AG04450 (cell line): ENCODE data around the gene UBQLN3. TPM values are rescaled to one million over a fixed set of nuclear protein-coding genes. Genes with fewer than 3 reads are reported as not detected.

Experiments used
- CTCF ChIA-PET: fragments of 300-600, 350-600 bp; formaldehyde crosslinking; extraction: SDS; loops from one replicate; lab custom pipeline; 2022; ENCODE audit warnings: antibody characterized with exemption, inconsistent platforms; lab: Charles Lee
- POLR2A ChIA-PET: fragments of 350-600 bp; formaldehyde crosslinking; extraction: SDS; loops from one replicate; lab custom pipeline; 2021; ENCODE audit warnings: antibody characterized with exemption, inconsistent platforms; lab: Yijun Ruan, JAX
- DNase-seq: peaks from one replicate; pipeline ENCODE4 v3.0.0-alpha.2; 2011; ENCODE audit warnings: low read depth, low spot score
- H3K27ac ChIP-seq: one replicate; pipeline ENCODE4 v1.5.1; 2012; ENCODE audit warnings: low read depth, low read length, control low read depth
- H3K27me3 ChIP-seq: one replicate; pipeline ENCODE4 v1.6.0; 2012; ENCODE audit warnings: low read length; ENCODE audit not compliant: control insufficient read depth, insufficient read depth
- H3K4me3 ChIP-seq: 2 replicates; pipeline ENCODE4 v1.5.1; 2011; ENCODE audit warnings: mild to moderate bottlenecking, low read depth, low read length, control low read depth
- H3K9me3 ChIP-seq: 2 replicates; pipeline ENCODE4 v1.5.1; 2012; ENCODE audit warnings: low read length; ENCODE audit not compliant: control insufficient read depth, insufficient read depth
- CTCF ChIP-seq: IDR thresholded peaks from 2 replicates; pipeline ENCODE4 v1.5.1; 2011; ENCODE audit warnings: low read depth, low read length, control low read depth, inconsistent platforms
- polyA plus RNA-seq: library from polyadenylated mRNA; depleted of rRNA; stranded (reverse); fragments of >200 nt; gene quantifications from 2 replicates; pipeline ENCODE4 v1.2.3, GENCODE V29; 2011

Gene UBQLN3
- polyA plus RNA-seq, 1 experiment = not detected

DNA sequence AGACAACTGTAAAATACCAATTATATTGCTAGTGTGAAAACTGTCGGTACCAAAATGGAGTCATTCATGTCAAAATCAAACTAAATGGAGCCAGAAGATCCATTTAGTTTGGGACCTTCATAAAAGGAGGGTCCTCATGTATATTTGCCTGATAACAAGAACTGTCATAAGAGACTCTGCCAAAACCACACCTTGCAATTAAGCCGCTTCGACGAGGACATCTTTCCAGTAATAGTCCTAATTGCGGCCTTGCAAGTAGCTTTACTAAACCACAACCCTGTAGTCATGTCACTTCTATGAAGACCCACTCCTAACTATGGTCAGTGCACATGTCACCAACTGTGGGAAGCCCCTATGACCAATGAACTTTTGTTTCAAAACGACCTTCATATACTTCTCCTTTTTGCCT is 9.4 kb downstream of the UBQLN3 start:
- H3K9me3 ChIP-seq = no peaks in the 10 kb centered on the region
- no peak overlapping the region for H3K27ac ChIP-seq
- POLR2A ChIA-PET = no interaction called here
- DNase-seq = no peak
- H3K27me3 ChIP-seq = no peaks in the 10 kb centered on the region
- CTCF ChIA-PET = no interaction called here
- H3K4me3 ChIP-seq = no peak overlapping the region
- no peak for TF ChIP-seq CTCF

DNA sequence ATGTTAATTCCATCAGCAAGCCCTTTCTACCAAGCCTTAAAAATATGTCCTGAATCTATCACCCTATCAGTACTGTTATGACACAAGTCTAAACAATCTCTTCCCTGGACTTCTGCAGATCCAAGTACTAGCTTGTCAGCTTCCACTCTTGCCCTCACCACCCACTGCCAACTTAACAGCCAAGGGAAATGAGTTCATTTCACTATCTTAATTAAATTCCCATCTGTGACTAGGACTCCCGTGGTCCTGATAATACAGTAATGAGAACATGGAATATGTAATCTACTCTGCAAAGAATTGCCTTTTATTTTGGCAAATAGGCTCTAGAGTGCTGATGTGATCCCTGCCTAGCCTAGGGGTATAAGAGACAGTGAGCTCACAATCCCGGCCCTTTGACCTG is 10.1 kb downstream of the UBQLN3 start:
- CTCF ChIA-PET = no interaction called here
- TF ChIP-seq CTCF = no peak
- POLR2A ChIA-PET = no interaction called here

DNA sequence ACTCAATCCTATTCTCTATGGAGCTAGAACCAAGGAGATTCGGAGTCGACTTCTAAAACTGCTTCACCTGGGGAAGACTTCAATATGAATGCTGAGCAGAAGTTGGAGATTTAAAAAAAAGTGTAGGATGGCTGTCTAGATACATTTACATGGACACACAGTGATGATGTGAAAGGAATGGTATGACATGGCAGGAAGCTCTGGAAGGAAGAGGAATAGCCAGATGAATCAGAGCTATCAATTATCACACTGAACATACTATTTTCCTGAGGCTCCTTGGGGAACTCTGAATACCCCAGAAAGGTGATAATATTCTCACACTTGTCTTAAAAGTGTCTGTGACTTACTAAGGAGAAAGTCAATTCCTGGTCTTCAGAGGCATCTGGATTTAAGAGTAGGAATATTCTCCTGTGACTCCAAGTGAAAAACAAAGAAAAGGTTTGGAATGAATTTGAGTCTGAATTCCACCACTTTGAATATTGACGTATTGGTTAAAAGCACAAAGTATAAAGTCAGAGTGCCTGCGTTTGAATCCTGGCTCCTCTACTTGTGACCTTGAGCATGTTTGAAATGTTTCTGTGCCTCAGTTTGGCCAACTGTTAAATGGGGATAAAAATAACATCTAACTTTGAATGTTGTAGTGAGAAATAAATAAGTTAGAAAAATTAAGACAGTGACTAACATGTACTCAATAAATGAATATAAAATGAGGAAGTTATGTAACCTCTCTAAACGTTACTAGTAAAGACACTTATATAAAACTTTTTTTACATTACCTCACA is 20.0 kb downstream of the UBQLN3 start:
- CTCF ChIA-PET = interaction anchor here (1.0 kb wide), 1 partner anchor 14 kb away, joined by 3 read pairs; no protein-coding TSS in a partner anchor
- POLR2A ChIA-PET = no interaction called here
- DNase-seq = no peak

More for the DNA sequence above, 10.1 kb downstream of the UBQLN3 start:
- Histone ChIP-seq H3K9me3 (no peaks in the 10 kb centered on the region), H3K4me3 (no peak overlapping the region), H3K27ac (no peak overlapping the region), H3K27me3 (no peaks in the 10 kb centered on the region)
- no peak for DNase-seq

GRCh38 chr11:5488798-5489399 is 20.9 kb downstream of the UBQLN3 start:
- no peak overlapping the region for H3K4me3 ChIP-seq
- H3K27me3 ChIP-seq = no peaks in the 10 kb centered on the region
- no peak for TF ChIP-seq CTCF
- H3K27ac ChIP-seq = no peak overlapping the region
- no peak for DNase-seq
- CTCF ChIA-PET = interaction anchor here (1.0 kb wide), 1 partner anchor 13 kb away, joined by 3 read pairs; no protein-coding TSS in a partner anchor
- POLR2A ChIA-PET = no interaction called here
- no peaks in the 10 kb centered on the region for H3K9me3 ChIP-seq

More for the DNA sequence above, 20.0 kb downstream of the UBQLN3 start:
- no peak for TF ChIP-seq CTCF
- Histone ChIP-seq H3K27me3 (no peaks in the 10 kb centered on the region), H3K27ac (no peak overlapping the region), H3K4me3 (no peak overlapping the region), H3K9me3 (no peaks in the 10 kb centered on the region)

- Histone ChIP-seq H3K4me3 (no peak within 1 kb of the TSS), H3K27ac (no peak within 1 kb of the TSS), H3K27me3 (no peaks in the 10 kb centered on the region), H3K9me3 (no peaks in the 10 kb centered on the region)
- POLR2A ChIA-PET = no interaction called here
- TF ChIP-seq CTCF = no peak
- CTCF ChIA-PET = no interaction called here
- no peak for DNase-seq
These were observed 21.4 kb downstream of the UBQLN3 start, which contains the start of gene OR52D1 for GRCh38 chr11:5488385-5488784. OR52D1 (plus strand) TSS chr11:5488685; CDS start chr11:5488707, 22 bp downstream.
